GM12878 (cell line): ENCODE results near the gene CDC25C. TPM values are rescaled to one million over a fixed set of nuclear protein-coding genes. Genes with fewer than 3 reads are reported as not detected.
A peak's percentile ranks its signal among the peaks of the same experiment; 100 is the strongest.

Experiments
- ATF2 ChIP-seq: IDR thresholded peaks from 2 replicates; pipeline ENCODE4 v1.6.1; 2012; ENCODE audit warnings: low read length, inconsistent platforms
- CBFB ChIP-seq: IDR thresholded peaks from 2 replicates; pipeline ENCODE4 v1.6.1; 2016; ENCODE audit warnings: antibody characterized with exemption, low read depth
- CEBPB ChIP-seq, 2 experiments: fragments of 150-350 bp in 1 of 2; IDR thresholded peaks; 2 replicates each; pipeline ENCODE4 v1.6.1; 2012 to 2014; ENCODE audit warnings: low read depth in 2 of 2, low read length in 2 of 2, borderline replicate concordance in 1 of 2, inconsistent platforms in 1 of 2
- CREB1 ChIP-seq: IDR thresholded peaks from 2 replicates; pipeline ENCODE4 v1.6.1; 2012; ENCODE audit warnings: low read depth, mild to moderate bottlenecking, inconsistent platforms
- EED ChIP-seq: sonication (generic); IDR thresholded peaks from 2 replicates; pipeline ENCODE4 v1.6.1; 2016; ENCODE audit warnings: antibody characterized with exemption, low read depth
- FOXK2 ChIP-seq: fragments of 450-650 bp; IDR thresholded peaks from 2 replicates; pipeline ENCODE4 v1.6.1; 2017; ENCODE audit warnings: mild to moderate bottlenecking, moderate library complexity
- IRF3 ChIP-seq: fragments of 450-650 bp; IDR thresholded peaks from 2 replicates; pipeline ENCODE4 v1.6.1; 2014; ENCODE audit warnings: mild to moderate bottlenecking
- IRF4 ChIP-seq: IDR thresholded peaks from 2 replicates; pipeline ENCODE4 v1.6.1; 2011; ENCODE audit warnings: low read depth, low read length
- JUND ChIP-seq: IDR thresholded peaks from 2 replicates; pipeline ENCODE4 v1.6.1; 2012; ENCODE audit warnings: low read depth, mild to moderate bottlenecking, low read length, improper control_type of control experiment, moderate library complexity
- LARP7 ChIP-seq: fragments of 450-650 bp; IDR thresholded peaks from 2 replicates; pipeline ENCODE4 v1.6.1; 2017; ENCODE audit warnings: mild to moderate bottlenecking
- MEF2A ChIP-seq: IDR thresholded peaks from 2 replicates; pipeline ENCODE4 v1.6.1; 2011; ENCODE audit warnings: low read depth, mild to moderate bottlenecking, low read length, moderate library complexity; ENCODE audit not compliant: insufficient read depth
- MLLT1 ChIP-seq: fragments of 450-650 bp; IDR thresholded peaks from 2 replicates; pipeline ENCODE4 v1.6.1; 2016; ENCODE audit warnings: mild to moderate bottlenecking
- MTA3 ChIP-seq: IDR thresholded peaks from 2 replicates; pipeline ENCODE4 v1.6.1; 2012; ENCODE audit warnings: low read length, inconsistent platforms, borderline replicate concordance
- NFYA ChIP-seq: IDR thresholded peaks from 2 replicates; pipeline ENCODE4 v1.6.1; 2011; ENCODE audit warnings: low read depth, mild to moderate bottlenecking, low read length, improper control_type of control experiment, borderline replicate concordance
- NR2F1 ChIP-seq: fragments of 450-650 bp; conservative IDR thresholded peaks from 2 replicates; pipeline ENCODE4 v1.6.1; 2017; ENCODE audit warnings: mild to moderate bottlenecking
- PML ChIP-seq: IDR thresholded peaks from 2 replicates; pipeline ENCODE4 v1.6.1; 2012; ENCODE audit warnings: low read length, inconsistent platforms
- SIX5 ChIP-seq: IDR thresholded peaks from 2 replicates; pipeline ENCODE4 v1.6.1; 2011; ENCODE audit warnings: mild to moderate bottlenecking, low read depth, low read length, moderate library complexity; ENCODE audit not compliant: severe bottlenecking
- SMC3 ChIP-seq: IDR thresholded peaks from 2 replicates; pipeline ENCODE4 v1.6.1; 2011; ENCODE audit warnings: low read length, improper control_type of control experiment, borderline replicate concordance
- SPI1 ChIP-seq: IDR thresholded peaks from 2 replicates; pipeline ENCODE4 v1.6.1; 2011; ENCODE audit warnings: low read depth, mild to moderate bottlenecking, low read length, moderate library complexity, borderline replicate concordance; ENCODE audit not compliant: insufficient read depth
- STAT3 ChIP-seq: IDR thresholded peaks from 2 replicates; pipeline ENCODE4 v1.6.1; 2011; ENCODE audit warnings: low read depth, low read length, improper control_type of control experiment
- TARDBP ChIP-seq: IDR thresholded peaks from 2 replicates; pipeline ENCODE4 v1.6.1; 2016; ENCODE audit warnings: borderline replicate concordance
- TBL1XR1 ChIP-seq: IDR thresholded peaks from 2 replicates; pipeline ENCODE4 v1.6.1; 2012; ENCODE audit warnings: low read depth, low read length, improper control_type of control experiment
- ZNF24 ChIP-seq: fragments of 450-650 bp; IDR thresholded peaks from 2 replicates; pipeline ENCODE4 v1.6.1; 2017; ENCODE audit warnings: antibody characterized with exemption, mild to moderate bottlenecking
- ZNF274 ChIP-seq: IDR thresholded peaks from one replicate; pipeline ENCODE4 v1.8.0; 2011; ENCODE audit not compliant: insufficient read length, insufficient read depth
- polyA plus RNA-seq, 11 experiments: library from polyadenylated mRNA; depleted of rRNA in 4 of 11; unstranded in 6 of 11; stranded (reverse) in 5 of 11; fragments of >200 nt; fragmentation: Nextera tagmentation in 4 of 11; fragmentation: Illumina TruSeq in 1 of 11; extraction: Ambion mirVana in 4 of 11; extraction: Trizol in 1 of 11; gene quantifications; 1 replicate in 1 of 11; 2 replicates in 10 of 11; pipeline versions ENCODE4 v1.2.1 to v1.2.3, GENCODE V29; 2011 to 2016; ENCODE audit warnings: inconsistent platforms in 2 of 11, missing spikeins in 2 of 11, low read depth in 1 of 11
- total RNA-seq, 4 experiments: library from RNA; depleted of rRNA in 3 of 4; stranded (reverse); fragments of >200 nt in 3 of 4; fragmentation: Illumina TruSeq in 1 of 4; extraction: Trizol in 1 of 4; gene quantifications; 2 replicates each; pipeline versions ENCODE4 v1.2.1 to v1.2.3, GENCODE V29; 2013 to 2021
- TF ChIP-seq, protein P1 (sequence below): fragments of 450-650 bp; IDR thresholded peaks from 2 replicates; pipeline ENCODE4 v1.6.1; 2017; ENCODE audit warnings: low read depth, mild to moderate bottlenecking, moderate library complexity

CDC25C gene
- total and polyA plus RNA-seq, 10 of the 15 experiments (the other 5 are each of a cell fraction or from before 2014, with no cell fraction given), result 9.2 to 30.7 (median 14.9) TPM

GRCh38 chr5:138352071-138352721 lies 20.6 kb upstream of the CDC25C start, which contains the start of gene KDM3B (continued):
- no peak for TF ChIP-seq NFYA
- no peak for TF ChIP-seq ATF2
- no peak for TF ChIP-seq STAT3
- TF ChIP-seq MEF2A, result peak; percentile 72
- TF ChIP-seq ZNF24, result peak; percentile 72
- no peak for TF ChIP-seq PML
- TF ChIP-seq ZNF274, result no peak
- no peak for TF ChIP-seq MTA3
- 0 out of 2 replicates have a peak, but pooled peaks have one; percentile 47 for TF ChIP-seq IRF4
- no peak for TF ChIP-seq FOXK2
- TF ChIP-seq SIX5, result no peak
- TF ChIP-seq TARDBP, result no peak
- TF ChIP-seq NR2F1, result no peak
- no peak for TF ChIP-seq JUND
- peak; percentile 69; the same call in 1 of the 2 replicates for TF ChIP-seq SPI1
- peak; percentile 52; the same call in 1 of the 2 replicates for TF ChIP-seq TBL1XR1
- 0 out of 2 replicates have a peak, but pooled peaks have one; percentile 25 for TF ChIP-seq SMC3
- no peak for TF ChIP-seq CEBPB (IDR thresholded peaks at IDR 0.05; ENCODE audit: borderline replicate concordance in 1 of 2, low read depth in 2 of 2, low read length in 2 of 2)
- TF ChIP-seq, protein P1, sequence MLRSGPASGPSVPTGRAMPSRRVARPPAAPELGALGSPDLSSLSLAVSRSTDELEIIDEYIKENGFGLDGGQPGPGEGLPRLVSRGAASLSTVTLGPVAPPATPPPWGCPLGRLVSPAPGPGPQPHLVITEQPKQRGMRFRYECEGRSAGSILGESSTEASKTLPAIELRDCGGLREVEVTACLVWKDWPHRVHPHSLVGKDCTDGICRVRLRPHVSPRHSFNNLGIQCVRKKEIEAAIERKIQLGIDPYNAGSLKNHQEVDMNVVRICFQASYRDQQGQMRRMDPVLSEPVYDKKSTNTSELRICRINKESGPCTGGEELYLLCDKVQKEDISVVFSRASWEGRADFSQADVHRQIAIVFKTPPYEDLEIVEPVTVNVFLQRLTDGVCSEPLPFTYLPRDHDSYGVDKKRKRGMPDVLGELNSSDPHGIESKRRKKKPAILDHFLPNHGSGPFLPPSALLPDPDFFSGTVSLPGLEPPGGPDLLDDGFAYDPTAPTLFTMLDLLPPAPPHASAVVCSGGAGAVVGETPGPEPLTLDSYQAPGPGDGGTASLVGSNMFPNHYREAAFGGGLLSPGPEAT, result no peak
- TF ChIP-seq CREB1, result no peak
- no peak for TF ChIP-seq IRF3
- no peak for TF ChIP-seq MLLT1
- no peak for TF ChIP-seq EED
- peak; percentile 15 for TF ChIP-seq LARP7
- no peak for TF ChIP-seq CBFB
